PC-9 (cell line): ENCODE data around the gene KCTD2.

ENCODE experiments used
- CTCF ChIP-seq: fragments of 200-600 bp; sonication (generic); conservative IDR thresholded peaks from 2 replicates; pipeline ENCODE4 v1.6.1; 2017; ENCODE audit warnings: mixed run types, antibody characterized with exemption, mild to moderate bottlenecking, moderate library complexity
- EZH2 ChIP-seq: fragments of 200-600 bp; sonication (generic); IDR thresholded peaks from 2 replicates; pipeline ENCODE4 v1.8.0; 2017; ENCODE audit warnings: antibody characterized with exemption, low read depth

GRCh38 chr17:75096082-75096625 is 49.1 kb downstream of the KCTD2 start:
- TF ChIP-seq CTCF = no peak
- TF ChIP-seq EZH2 = no peak
